Activated gamma-delta T cell (primary cell): Measurements from ENCODE around the gene ATP5PO.
"Not testable (repeated sequence)": the region's sequence is repeated elsewhere in the genome, so short reads cannot be mapped to it uniquely, and the experiment has no call there.

ENCODE experiments used
- DNase-seq: peaks from one replicate; lab custom pipeline; 2025; lab: John Stamatoyannopoulos, UW

ATP5PO gene

DNA sequence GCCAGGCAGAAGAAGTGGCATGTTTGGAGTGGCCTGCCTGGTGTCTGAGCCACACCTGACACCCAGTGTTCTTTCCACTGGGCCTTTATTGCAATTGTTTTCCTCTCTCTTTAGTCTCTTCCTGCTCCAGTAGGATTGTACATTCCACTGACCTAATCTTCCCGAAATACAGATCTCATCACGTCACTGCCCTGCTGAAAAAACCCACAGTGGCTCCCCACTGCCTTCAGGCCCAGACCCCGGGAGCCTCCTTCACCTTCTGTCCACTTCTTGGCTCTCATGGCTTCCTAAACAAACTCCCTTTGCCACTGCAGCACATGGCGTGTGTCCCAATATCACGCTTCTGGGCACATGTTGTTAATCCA, 25.3 kb upstream of the ATP5PO start:
- no peak for DNase-seq

DNA sequence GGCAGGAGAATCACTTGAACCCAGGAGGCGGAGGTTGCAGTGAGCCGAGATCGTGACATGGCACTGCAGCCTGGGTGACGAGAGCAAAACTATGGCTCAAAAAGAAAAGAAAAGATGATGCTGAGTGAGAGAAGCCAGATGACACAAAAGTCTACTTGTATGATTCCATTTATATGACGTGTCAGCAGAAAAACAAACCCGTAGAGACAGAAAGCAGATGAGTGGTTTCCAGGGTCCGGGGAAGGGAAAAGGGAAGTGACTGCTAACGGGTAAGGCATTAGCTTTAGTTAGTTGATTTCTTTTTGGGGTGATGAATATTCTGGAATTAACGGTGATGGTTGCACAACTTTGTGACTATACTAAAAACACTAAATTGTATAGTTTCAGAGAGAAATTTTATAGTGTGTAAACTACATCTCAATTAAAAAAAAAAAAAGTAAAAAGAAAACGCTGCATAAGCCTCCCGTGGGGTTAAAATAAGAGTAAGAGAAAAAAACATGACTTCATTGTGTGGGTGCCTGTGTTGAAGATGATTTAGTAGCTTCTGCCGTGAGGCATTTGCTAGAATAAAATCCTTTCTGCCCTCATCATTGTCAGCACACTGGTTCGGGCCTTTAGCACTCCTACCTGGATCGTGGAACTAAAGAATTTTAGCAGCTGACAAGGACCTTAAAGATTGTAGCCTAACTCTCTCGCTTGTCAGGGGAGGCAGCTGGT, 24.7 kb upstream of the ATP5PO start:
- DNase-seq, result no peak

DNA sequence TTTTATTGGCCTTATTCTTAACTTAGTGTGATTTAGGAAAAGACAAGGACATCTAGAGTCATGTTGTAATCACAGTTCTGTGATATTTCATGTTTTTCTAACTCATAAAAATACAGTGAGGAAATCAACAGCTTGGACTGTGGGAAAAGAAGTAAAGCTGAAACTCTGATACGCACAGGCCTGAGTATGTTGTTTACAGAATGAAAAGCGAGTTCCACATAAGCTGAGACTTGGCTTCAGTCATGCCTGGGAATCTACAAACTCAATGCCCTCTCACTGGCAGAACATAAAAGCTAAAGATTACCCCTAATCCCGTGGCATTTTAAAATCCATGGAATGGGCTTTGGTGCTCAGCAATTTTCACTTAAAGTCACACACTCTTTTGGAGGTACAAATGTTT, 23.6 kb upstream of the ATP5PO start:
- DNase-seq, result no peak

DNA sequence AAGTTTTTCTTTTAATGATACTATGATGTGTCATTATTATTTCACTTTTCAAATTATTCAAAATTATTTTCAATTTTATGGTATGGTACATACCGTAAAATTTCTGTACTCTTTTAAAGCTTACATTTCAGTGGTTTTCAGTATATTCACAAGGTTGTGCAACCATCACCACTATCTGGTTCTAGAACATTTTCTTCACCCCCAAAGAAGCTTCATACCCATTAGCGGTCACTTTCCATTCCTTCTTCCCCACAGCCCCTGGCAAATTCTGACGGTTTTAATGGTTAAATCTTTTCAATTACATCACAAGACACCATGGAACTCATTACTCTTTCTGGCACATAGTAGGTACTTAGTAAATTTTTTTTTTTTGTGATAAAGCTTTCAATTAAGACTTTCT, 22.8 kb upstream of the ATP5PO start:
- DNase-seq, result no peak

DNA sequence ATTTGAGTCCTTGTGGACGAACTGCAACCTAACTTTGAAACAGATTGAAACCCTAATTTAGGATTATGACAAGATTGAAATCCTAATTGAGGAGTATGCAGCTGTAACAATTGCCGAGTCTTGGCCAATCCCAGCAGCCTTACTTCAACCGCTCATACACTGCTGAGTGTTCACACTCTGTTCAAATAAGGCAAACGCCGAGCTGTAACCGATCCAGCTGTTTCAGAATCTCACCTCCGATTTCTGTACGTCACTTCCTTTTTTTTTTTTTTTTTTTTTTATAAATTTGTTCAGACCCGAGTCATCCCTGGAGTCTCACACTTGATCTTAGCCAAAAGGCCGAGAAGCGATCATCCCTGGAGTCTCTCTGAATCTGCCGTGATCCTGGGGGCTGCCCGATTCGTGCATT, 22.3 kb upstream of the ATP5PO start:
- no peak for DNase-seq

DNA sequence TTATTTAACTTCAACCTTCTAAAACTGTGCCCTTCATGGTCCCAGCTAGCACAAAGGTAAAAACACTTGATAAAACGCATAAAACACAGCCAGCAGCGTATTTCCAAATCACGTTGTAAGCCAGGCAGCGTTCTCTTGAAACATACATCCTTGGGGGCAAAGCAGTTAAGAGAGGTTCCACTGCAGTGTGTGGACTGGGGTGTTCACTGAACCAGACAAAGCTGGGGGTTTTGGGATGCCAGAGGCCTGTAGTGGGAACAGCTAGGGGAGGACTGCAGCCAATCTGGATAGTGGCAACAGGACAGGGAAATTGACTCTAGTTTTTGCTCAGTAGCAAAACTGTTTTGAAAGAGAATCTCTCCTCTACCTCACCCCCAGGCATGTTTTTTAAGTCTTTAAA, 21.5 kb upstream of the ATP5PO start:
- DNase-seq, result no peak

DNA sequence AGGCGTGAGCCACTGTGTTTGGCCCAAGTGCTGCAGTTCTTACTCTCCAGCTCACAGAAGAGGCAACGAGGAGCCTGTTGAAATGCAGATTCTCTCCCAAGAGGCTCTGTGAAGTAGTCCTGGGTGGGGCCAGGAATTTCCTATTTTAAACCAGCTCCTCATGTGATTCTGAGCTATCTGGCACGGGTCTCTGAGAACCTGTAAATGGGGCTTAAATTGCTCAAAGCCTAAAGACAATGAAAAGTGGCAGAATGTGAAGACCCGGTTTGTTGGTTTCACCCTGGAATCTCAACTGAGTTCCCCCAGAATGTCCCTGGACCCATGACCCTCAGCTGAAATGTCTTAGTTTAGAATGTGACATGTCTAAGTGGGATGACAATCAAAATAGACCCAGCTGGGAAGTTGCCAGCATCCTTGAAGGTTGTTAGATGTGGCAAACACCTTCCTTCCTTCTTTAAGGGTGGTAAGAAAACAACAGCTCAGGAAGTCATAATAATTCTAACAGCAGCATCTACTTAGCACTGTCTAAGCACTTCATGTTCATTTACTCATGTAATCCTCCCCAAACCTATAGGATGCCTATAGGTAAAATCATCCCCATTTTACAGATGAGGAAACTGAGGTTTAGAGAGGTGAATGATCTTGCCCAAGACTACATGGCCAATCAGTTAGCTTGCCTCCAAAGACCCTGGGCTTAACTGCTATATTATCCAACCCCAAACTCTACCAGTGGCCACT, 20.9 kb upstream of the ATP5PO start:
- DNase-seq, result no peak

DNA sequence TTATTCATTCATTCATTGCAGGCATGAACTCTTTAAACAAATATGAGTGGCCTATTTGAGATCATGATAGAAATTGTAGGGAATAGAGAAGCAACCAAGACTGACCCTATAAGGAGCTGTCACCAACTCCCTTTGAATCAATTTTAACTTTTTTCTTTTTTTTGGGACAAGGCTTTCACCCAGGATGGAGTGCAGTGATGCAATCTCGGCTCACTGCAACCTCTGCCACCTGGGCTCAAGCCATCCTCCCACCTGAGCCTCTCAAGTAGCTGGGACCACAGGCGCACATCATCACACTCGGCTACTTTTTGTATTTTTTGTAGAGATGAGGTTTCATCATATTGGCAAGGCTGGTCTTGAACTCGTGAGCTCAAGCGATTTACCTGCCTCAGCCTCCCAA, 17.1 kb upstream of the ATP5PO start:
- DNase-seq, result no peak

DNA sequence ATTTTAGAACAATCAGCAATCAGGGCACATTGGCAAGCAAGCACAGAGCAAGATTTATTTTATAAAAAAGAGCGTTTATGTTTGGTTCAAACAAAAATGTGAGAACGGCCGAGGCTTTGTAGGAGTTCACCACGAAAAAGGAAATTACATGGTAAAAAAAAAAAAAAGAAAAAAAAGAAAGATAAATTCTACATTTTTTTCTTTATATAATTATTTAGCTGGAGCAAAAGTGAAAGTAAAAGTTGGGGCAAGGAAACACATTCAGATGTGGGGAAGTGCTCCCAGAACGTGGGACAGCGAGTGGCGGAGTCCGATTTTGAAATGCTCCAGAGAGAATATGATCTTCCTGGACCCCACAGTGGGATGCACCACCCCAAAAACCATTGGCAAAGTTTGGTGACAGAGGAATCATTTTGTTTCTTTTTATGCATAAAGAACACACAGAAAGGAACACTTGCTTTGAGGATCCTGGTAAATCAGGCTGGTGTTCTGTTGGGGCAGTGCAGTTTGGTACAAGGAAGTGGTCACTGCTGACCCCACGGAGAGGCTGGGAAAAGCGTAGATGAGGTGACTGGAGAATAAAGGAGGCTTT, 16.3 kb upstream of the ATP5PO start:
- no peak for DNase-seq

DNA sequence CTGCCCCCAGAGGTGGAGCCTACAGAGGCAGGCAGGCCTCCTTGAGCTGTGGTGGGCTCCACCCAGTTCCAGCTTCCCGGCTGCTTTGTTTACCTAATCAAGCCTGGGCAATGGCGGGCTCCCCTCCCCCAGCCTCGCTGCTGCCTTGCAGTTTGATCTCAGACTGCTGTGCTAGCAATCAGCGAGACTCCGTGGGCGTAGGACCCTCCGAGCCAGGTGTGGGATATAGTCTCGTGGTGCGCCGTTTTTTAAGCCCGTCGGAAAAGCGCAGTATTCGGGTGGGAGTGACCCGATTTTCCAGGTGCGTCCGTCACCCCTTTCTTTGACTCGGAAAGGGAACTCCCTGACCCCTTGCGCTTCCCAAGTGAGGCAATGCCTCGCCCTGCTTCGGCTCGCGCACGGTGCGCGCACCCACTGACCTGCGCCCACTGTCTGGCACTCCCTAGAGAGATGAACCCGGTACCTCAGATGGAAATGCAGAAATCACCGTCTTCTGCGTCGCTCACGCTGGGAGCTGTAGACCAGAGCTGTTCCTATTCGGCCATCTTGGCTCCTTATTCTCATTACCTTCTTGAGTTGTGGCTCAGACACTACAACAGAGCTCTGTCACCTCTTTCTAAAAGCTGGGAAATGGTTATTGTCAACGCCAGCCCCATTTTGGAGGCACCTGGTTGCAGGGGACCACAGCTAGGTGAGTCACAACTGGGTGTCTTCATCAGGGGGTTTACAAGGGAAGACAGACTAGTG, 15.6 kb upstream of the ATP5PO start:
- DNase-seq, result not testable (repeated sequence)

DNA sequence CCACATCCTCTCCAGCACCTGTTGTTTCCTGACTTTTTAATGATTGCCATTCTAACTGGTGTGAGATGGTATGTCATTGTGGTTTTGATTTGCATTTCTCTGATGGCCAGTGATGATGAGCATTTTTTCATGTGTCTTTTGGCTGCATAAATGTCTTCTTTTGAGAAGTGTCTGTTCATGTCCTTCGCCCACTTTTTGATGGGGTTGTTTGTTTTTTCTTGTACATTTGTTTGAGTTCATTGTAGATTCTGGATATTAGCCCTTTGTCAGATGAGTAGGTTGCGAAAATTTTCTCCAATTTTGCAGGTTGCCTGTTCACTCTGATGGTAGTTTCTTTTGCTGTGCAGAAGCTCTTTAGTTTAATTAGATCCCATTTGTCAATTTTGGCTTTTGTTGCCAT, 10.6 kb upstream of the ATP5PO start:
- DNase-seq, result not testable (repeated sequence)

DNA sequence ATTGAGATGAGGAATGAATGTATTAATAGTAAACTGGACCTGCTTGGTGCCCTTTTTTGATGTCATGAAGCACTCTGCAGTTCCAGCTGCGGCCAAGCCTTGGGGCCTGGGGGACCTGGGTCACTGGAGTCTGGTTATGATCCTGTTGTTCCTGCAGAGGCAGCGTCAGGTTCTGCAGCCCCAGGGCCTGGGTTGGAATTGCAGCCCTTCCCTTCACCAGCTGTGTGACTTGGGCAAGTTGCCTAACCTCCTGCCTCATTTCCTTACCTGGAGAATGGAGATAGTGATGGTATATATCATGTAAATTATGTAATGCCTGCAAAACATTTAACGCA, 9.1 kb upstream of the ATP5PO start:
- no peak for DNase-seq

DNA sequence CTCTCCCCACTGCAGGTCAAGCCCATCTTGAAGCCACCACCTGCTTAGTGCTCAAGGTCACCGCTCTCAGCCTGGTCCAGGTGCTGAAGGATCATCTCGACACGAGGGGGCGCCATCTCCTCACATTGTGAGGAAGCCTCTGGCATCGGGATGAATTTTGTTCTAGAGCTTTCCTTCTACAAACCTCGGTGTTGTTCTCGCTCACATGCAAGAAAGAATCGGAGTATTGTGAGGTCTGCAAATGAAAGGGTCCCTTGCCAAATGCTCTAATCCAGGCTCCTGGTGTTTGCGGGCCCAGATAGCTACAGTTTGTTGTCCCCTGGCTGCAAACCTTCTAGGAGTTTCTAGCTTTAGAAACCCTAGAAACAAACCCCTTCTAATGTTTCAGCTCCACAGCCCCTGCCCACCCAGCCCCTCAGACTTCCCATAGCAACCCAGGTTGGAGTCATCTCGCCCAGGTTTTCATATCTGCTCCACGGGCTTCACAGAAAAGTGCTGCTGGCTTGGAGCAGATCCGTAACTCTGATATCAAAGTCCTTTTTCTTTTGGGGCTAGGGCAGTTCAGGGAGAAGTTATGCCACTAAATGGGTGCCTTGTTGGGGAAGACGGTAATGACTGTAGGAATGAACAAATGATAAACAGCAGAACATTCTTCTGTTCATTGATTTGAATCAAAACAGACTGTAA, 8.6 kb upstream of the ATP5PO start:
- DNase-seq, result no peak

DNA sequence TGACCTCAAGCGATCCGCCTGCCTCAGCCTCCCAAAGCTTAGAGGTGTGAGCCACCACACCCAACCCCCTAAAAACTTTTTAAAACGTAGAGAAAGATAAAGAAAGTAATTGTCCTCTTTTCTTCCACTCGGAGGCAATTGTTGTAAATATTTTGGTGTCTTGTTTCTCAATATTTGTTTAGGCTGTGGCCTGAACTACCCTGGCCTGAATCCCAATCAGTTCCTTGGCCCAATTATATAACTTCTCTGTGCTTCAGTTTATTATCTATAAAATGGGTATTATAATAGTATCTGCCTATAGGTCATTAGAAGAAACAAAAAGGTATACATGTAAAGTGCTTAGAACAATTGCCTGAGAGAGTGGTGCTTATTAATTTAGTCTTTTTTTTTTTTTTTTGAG, 1.8 kb upstream of the ATP5PO start:
- no peak for DNase-seq

DNA sequence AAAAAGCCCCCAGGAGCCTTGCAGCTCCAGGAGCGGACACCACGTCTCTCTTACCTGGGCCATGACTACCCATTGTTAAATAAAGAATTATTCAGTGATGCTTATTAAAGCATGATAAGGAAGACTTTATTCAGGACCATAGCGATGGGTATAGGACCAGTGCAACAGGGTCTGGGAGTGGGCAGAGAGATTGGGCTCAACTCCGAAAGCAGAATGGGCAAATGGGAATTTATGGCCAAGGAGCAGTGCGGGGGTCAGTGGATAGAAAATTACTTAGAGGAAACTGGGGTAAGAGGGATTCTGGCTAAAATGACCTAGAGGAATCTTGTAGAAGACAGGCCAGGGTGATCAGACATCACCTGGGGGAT, 580 bp upstream of the ATP5PO start:
- DNase-seq, result no peak

DNA sequence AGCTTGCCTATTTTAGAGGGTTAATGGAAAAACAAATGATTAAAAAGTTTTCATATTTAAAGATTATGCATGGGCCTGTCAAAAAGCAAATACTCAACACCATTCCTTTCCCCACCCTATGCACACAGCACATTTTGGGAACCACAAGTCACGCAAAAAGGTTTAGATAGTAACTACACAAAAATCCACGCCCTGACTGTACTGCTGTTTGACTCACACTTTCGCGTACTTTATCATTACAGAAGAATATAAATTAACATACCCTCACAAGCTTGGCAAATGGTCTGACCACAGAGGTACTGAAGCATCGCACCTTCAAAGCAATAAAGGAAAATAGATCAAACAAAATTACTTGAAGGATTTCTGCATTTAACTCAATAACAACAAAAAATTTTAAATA, 1.4 kb downstream of the ATP5PO start:
- DNase-seq, result no peak

DNA sequence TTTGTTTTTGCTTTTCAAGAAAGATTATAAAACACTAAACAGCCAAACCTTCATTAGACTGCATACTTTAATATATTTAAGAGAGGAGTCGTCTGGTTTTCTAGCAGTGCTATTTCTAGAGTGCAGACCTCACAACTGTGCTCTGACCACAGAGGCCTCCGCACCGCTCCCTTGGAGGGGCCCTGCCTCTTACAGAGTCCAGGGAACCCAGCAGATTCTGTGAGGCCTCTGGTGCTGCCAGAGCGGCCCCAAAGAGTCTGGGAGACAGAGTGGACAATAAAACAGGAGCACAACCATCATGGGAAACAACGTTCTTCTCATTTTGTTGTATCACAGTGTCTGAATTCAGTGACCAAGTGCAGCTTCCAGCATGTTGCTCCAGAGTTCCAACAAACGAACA, 5.8 kb downstream of the ATP5PO start:
- DNase-seq, result no peak

DNA sequence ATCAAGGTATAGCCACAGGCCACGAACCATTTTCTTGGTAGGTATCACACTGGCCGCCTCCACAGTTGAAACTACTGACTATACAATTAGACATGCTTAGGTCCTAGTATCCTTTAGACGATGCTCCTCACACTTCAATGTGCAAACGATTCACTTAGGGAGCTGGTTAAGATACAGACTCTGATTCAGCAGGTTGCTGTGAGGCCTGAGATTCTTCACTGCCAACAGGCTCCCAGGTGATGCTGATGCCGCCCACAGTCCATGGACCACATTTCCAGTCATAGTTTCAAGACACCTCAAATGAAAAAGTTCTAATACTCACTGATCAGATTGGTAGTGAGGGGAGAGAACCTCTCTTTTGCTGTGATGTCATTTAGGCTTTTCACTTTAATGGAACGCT, 6.8 kb downstream of the ATP5PO start:
- DNase-seq, result no peak

DNA sequence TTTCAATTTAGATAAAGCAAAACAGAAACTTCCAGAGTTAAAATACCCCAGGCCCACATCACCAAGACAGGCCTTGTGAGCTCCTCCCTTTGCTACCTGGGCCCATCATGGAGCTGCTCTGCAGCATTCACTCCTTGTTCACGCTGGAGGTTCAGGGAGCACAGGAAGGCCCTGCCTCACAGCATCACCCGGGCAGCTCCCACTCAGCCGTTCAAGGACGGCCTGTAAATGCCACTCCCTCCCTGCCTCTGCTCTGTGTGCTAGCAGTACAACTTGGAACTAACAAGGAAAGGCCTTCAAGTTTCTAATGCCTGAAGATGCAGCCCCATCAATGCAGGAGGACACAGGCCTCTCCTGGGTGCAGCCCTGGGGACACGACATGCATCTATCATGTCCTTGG, 11.6 kb downstream of the ATP5PO start:
- no peak for DNase-seq

DNA sequence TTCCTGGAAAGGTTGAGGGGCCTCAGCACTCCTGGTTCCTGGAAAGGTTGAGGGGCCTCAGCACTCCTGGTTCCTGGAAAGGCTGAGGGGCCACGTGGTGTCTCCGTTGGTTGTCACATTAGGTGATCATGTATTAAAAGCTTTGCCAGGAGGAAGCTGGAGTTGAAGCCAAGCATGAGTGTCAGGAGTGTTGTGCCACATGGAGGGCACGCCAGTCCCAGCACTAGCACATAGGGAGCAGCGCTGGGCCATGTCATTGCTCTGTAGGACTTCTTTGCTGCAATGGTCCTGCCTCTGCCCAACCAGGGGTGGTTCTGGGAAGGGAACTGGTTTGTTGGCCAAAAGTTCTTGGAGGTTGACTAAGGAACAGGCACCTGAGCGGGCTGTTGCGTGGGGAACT, 13.3 kb downstream of the ATP5PO start:
- DNase-seq, result no peak

DNA sequence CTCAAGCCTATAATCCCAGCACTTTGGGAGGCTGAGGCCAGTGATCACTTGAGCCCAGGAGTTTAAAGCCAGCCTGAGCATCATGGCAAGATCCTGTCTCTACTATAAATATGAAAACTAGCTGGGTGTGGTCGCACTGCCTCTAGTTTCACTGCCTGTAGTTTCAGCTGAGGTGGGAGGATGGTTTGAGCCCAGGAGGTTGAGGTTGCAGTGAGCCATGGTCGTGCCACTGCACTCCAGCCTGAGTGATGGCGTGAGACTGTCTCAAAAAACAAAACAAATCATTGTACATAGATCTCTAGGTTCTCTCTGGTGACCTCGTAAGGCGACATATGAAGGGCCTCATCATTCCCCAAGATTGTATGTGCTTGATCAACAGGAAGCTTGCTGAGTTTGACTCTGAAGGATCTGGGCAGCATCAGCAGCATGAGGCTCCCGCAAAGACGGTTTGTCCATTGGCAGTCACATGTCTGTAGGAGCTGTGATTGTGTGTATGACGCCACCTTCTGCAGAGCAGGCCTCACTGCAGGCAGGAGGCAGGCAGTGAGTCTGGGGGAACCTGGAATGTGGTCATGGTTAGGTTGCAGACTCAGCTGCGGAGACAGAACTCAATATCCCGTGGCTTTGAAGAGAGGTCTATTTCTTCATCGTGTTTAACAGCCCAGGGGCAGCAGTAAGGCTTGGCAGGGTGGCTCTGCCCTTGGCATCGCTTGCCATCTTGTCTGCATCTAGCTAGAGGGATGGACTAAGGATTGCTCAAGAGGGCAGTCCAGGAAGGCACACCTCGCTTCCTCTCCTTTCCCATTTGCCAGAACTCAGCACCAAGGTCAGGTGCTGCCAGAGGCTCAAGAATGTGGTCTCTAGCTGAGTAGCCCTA, 14.0 kb downstream of the ATP5PO start:
- DNase-seq, result no peak
